ENCODE results near the gene DEK.

GRCh38 chr6:18237167-18237566 lies 27.2 kb downstream of the DEK start:
- TF ChIP-seq CTCF (IDR thresholded peaks at IDR 0.05; ENCODE audit: insufficient read depth, low read depth, low read length) (no peak), EZH2 (IDR thresholded peaks at IDR 0.05; ENCODE audit: insufficient read depth, low read length) (no peak)

Data from astrocyte (in vitro differentiated cells and primary cell).